NT2/D1 (cell line): Measurements from ENCODE around the gene IMMP2L.

Experiments
- DNase-seq: peaks from one replicate; pipeline ENCODE4 v3.0.0-alpha.2; 2011; ENCODE audit warnings: low read depth, low spot score
- H3K27me3 ChIP-seq: 2 replicates; pipeline ENCODE4 v1.6.0; 2011; ENCODE audit warnings: mild to moderate bottlenecking; ENCODE audit not compliant: insufficient read length, insufficient read depth
- H3K36me3 ChIP-seq: 2 replicates; pipeline ENCODE4 v1.6.1; 2011; ENCODE audit warnings: mild to moderate bottlenecking, low read length, mixed read lengths; ENCODE audit not compliant: insufficient read depth, insufficient read length
- H3K4me1 ChIP-seq: 2 replicates; pipeline ENCODE4 v1.5.1; 2011; ENCODE audit not compliant: insufficient read depth, insufficient read length
- H3K4me3 ChIP-seq: 2 replicates; pipeline ENCODE4 v1.5.1; 2011; ENCODE audit warnings: low read depth; ENCODE audit not compliant: insufficient read length
- H3K9ac ChIP-seq: 2 replicates; pipeline ENCODE4 v1.6.0; 2011; ENCODE audit warnings: low read depth; ENCODE audit not compliant: insufficient read length
- H3K9me3 ChIP-seq: 2 replicates; pipeline ENCODE4 v1.5.1; 2011; ENCODE audit warnings: mild to moderate bottlenecking, low read length; ENCODE audit not compliant: insufficient read depth
- SUZ12 ChIP-seq: IDR thresholded peaks from 2 replicates; pipeline ENCODE4 v1.6.1; 2011; ENCODE audit not compliant: insufficient read length, insufficient read depth; ENCODE audit errors: extremely low read depth
- YY1 ChIP-seq: IDR thresholded peaks from 2 replicates; pipeline ENCODE4 v1.6.1; 2011; ENCODE audit not compliant: insufficient read length, insufficient read depth
- ZNF274 ChIP-seq: IDR thresholded peaks from 2 replicates; pipeline ENCODE4 v1.6.1; 2011; ENCODE audit warnings: mild to moderate bottlenecking, low read depth, low read length

The IMMP2L gene

DNA sequence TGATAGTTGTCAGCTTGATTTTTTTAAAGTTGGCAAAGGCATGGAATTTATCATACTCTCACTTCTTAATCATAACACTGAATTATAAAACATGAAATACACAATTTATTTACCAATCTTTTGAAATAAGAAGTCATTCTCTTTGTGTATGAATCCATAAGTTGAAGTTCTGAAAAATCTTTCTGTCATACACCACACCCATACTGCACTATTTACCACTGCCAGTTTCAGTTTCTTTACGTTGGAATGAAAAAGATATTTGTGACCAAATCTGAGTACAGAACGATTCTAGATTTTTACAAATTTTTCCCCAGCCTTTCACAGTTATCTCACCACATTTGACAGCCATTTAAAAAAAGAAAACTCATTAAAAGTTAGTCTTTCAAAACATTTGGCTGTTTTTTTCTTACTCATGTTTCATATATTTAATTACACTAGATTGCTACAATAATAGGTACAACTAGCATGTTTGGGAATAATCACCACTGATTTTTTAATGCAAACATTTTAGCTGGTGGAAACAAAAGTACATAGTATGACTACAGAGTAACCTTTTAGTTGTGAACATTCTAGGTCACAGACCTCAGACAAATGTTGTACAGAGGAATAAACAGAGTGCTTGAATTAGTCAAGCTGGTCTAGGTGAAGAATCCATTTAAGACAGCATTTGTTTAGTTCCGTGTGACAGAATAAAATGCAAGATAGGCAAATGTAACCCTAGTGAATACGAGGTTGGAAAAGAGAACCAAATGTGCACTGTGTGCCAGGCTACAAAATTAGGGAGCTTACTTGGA, 656.3 kb downstream of the IMMP2L start:
- Histone ChIP-seq H3K27me3 (no peaks in the 10 kb centered on the region), H3K9ac (no peak overlapping the region), H3K9me3 (no peaks in the 10 kb centered on the region), H3K36me3 (no peaks in the 10 kb centered on the region), H3K4me3 (no peak overlapping the region), H3K4me1 (no peaks in the 10 kb centered on the region)
- DNase-seq: no peak
- TF ChIP-seq YY1 (no peak), ZNF274 (no peak), SUZ12 (no peak)

GRCh38 chr7:110898516-110898915, 663.8 kb downstream of the IMMP2L start:
- no peaks in the 10 kb centered on the region for H3K9me3 ChIP-seq
- H3K4me3 ChIP-seq: no peak overlapping the region
- no peak for DNase-seq
- no peaks in the 10 kb centered on the region for H3K36me3 ChIP-seq
- no peak overlapping the region for H3K9ac ChIP-seq
- no peaks in the 10 kb centered on the region for H3K27me3 ChIP-seq
- TF ChIP-seq ZNF274 (no peak), SUZ12 (no peak), YY1 (no peak)
- no peaks in the 10 kb centered on the region for H3K4me1 ChIP-seq

- H3K36me3 ChIP-seq: no peaks in the 10 kb centered on the region
- no peak for DNase-seq
- no peak overlapping the region for H3K4me3 ChIP-seq
- no peaks in the 10 kb centered on the region for H3K27me3 ChIP-seq
- H3K9ac ChIP-seq: no peak overlapping the region
- no peaks in the 10 kb centered on the region for H3K9me3 ChIP-seq
- no peak for TF ChIP-seq SUZ12
- TF ChIP-seq ZNF274: no peak
- TF ChIP-seq YY1: no peak
- H3K4me1 ChIP-seq: no peaks in the 10 kb centered on the region
Measured at GRCh38 chr7:110897538-110897937, 664.8 kb downstream of the IMMP2L start.

- no peaks in the 10 kb centered on the region for H3K4me1 ChIP-seq
- no peaks in the 10 kb centered on the region for H3K36me3 ChIP-seq
- no peak overlapping the region for H3K4me3 ChIP-seq
- no peaks in the 10 kb centered on the region for H3K9me3 ChIP-seq
- H3K9ac ChIP-seq: no peak overlapping the region
- DNase-seq: no peak
- TF ChIP-seq YY1: no peak
- no peaks in the 10 kb centered on the region for H3K27me3 ChIP-seq
Measured at GRCh38 chr7:110894111-110894510, 668.2 kb downstream of the IMMP2L start.

DNA sequence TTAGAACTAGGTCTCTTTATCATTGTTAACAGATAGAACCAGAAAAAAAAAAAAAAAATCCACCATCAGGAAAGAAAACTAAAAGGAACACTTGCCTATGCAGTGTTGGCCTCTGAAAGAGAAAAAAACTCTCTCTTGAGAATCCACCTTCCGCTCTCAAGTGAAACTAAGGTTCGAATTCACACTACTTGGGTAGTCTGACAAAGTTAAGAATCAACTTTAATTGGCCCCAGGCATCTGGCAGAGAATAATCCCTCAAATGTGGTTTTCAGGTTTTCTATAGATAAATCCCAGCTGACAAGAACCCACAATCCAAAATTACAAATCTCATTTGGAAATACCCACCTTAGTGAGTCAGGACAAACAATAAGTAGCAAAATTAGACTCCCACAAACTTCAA, 671.1 kb downstream of the IMMP2L start:
- DNase-seq: no peak
- Histone ChIP-seq H3K4me1 (no peaks in the 10 kb centered on the region), H3K27me3 (no peaks in the 10 kb centered on the region), H3K36me3 (no peaks in the 10 kb centered on the region), H3K9ac (no peak overlapping the region), H3K4me3 (no peak overlapping the region), H3K9me3 (no peaks in the 10 kb centered on the region)
- TF ChIP-seq YY1 (no peak), SUZ12 (no peak)

- no peak overlapping the region for H3K9ac ChIP-seq
- TF ChIP-seq SUZ12 (no peak), YY1 (no peak)
- DNase-seq: no peak
- no peaks in the 10 kb centered on the region for H3K27me3 ChIP-seq
- H3K4me1 ChIP-seq: no peaks in the 10 kb centered on the region
- no peaks in the 10 kb centered on the region for H3K36me3 ChIP-seq
- H3K9me3 ChIP-seq: no peaks in the 10 kb centered on the region
- no peak overlapping the region for H3K4me3 ChIP-seq
Measured at GRCh38 chr7:110890101-110890500, 672.2 kb downstream of the IMMP2L start.

DNA sequence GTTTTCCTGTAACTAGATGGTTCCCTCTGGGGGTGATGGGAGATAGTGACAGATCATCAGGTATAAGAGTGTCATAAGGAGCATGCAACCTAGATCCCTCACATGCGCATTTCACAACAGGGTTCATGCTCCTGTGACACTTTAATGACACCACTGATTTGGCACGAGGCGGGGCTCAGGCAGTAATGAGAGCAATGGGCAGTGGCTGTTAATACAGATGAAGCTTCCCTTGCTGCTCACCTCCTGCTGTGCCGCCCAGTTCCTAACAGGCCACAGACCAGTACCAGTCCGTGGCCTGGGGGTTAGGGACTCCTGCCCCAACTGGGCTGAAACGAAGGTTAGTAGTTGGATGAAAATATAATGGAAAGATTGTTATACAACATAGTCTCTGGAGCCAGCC, 673.0 kb downstream of the IMMP2L start:
- no peaks in the 10 kb centered on the region for H3K27me3 ChIP-seq
- no peak for DNase-seq
- H3K36me3 ChIP-seq: no peaks in the 10 kb centered on the region
- TF ChIP-seq SUZ12 (no peak), ZNF274 (no peak), YY1 (no peak)
- no peaks in the 10 kb centered on the region for H3K4me1 ChIP-seq
- H3K9ac ChIP-seq: no peak overlapping the region
- H3K9me3 ChIP-seq: no peaks in the 10 kb centered on the region
- H3K4me3 ChIP-seq: no peak overlapping the region
